HT-29 (cell line): ENCODE data around the gene TEX44. TPM values are rescaled to one million over a fixed set of nuclear protein-coding genes. Genes with fewer than 3 reads are reported as not detected.

Source experiments
- DNase-seq: peaks from one replicate; pipeline ENCODE4 v3.0.0-alpha.2; 2015; ENCODE audit warnings: low spot score
- total RNA-seq: library from RNA; depleted of rRNA; stranded (reverse); fragments of >200 nt; shearing (Covaris generic); gene quantifications from 2 replicates; pipeline ENCODE4 v1.2.3, GENCODE V29; 2014

Gene TEX44
- total RNA-seq, 1 experiment from 2014 or later, result not detected

DNA sequence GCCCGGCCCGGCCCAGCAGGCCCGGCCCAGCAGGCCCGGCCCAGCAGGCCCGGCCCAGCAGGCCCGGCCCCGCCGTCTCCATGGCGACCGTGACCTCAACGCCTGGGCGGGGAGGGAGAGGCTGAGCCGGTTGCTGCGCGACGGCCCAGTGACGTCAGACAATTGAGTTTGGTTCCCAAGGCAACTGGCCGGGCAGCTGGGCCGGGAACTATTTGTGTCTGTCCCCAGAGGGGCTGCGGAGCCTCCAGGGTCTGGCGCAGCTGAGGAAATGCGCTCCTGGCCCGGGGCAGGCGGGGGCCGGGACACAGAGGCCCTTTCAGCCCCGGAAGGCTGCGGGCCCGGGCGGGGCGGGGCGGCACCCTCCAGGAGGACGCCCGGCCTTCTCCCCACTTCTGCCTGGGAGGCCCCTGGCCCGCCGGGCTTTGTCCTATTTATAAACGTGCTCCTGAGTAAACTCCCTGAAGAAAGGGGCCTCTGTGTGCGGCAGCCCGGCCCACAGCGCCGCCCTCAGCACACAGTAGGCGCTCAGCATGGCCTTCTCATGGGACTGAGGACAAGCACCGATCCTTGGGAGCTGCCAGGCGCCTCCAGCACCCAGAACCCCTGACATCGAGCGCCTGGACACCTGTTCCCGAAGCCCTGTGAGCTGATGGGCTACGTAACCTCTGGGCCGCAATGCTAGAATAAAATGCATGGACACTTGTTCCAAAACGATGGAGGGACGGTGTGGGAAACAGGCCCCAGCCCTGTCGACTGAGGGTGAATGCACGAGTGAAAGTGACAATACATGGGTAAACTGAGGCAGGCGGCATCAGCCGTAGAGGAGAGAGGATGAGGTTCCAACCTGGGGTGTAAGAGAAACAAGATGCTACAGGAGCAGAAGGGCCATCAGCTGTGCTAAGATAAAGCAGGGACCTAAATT is 12.3 kb downstream of the TEX44 start:
- DNase-seq, result peak; percentile 98

DNA sequence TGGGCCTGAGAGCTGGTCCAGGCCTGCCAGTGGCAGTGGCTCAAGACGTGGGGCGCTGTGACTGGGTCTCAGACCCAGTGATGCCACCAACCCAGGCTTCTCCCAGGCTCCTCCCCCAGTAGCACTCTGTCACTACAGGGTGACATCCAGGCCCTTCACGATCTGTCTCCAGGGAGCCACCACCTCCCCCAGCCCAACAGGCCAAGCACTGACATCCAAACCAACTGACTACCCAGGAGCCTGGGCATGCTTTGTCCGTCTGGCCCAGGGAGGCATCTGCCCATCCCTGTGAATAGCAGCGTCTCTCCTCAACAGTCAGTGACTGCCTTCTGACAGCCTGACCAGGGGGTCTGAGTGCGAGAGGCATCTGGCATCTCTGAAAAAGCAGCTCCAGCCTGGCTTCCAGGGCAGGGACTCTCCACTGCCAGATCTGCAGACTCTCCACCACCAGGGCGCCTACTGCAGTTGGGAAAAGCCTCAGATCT is 13.0 kb downstream of the TEX44 start:
- DNase-seq, result peak; percentile 44

DNA sequence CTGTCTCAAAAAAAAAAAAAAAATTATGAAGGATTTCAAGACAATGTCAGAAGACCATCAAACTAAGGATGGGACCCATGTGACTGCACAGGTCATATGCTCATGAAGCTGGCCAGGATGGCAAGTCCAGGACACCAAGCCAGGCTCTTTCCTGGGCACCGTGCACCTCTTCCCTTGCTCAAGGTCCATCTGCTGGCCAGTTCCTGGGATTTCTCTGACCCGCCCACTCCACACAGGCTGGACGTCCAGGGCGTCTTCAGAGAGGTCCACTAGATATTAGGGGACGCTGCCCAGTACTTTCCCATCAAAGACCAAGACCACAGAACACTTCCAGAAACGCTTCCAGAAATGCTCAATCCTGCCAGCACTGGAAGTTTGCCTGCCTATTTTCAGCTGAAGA is 14.3 kb downstream of the TEX44 start:
- DNase-seq, result no peak

DNA sequence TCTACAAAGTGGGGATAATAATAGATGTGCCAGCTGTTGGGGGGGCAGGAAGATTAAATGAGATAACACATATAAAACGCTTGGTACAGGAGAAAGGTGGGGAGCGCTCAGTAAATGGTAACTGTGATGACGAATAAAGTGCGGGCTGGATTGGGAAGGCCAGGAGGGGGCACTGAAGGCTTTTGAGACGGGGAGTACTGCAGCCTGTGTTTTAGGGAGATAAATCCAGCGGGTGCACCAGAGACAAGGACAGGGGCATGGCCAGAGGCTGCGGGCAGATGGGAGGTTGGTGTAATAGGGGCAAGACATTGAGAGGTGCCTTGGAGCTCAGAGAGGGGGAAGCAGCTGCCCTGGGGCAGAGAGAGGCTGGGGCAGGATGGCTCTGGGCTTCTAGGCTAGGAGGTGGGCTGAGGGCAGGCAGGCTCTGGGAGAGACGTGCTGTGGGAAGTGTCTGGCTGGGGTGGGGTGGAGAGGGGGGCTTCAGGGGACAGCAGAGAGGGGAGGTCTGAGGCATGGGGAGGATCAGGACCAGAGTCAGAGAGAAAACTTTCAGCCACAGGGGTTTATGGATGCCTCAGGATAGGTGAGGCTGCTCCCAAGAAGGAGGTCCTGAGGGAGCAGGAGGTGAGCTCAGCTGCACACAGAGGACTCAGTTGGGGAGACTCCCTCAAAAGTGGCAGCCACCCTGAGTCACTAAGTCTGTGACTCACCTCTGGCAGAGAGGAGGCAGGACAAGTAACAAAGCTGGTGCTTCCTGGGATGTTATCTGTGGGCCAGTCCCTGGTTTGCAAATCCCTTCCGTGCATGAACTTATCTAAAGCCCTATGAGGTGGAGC is 18.8 kb downstream of the TEX44 start:
- DNase-seq, result peak; percentile 71

DNA sequence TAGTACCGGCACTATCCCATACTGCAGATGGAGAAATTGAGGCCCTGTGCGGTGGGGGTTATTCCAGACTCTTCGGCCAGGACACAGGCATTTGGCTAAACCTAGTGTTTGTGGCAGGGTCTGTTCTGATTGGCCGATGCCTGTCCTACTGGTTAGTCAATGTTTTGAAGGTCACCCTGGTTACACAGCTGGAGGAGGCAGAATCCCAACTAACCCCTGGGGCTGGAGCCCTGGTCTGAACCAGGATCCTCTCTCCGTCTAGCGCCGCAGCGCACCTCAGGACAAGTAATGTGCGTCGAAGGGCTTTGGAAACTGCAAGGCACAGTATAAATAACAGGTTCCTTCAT is 19.4 kb downstream of the TEX44 start:
- peak; percentile 77 for DNase-seq

DNA sequence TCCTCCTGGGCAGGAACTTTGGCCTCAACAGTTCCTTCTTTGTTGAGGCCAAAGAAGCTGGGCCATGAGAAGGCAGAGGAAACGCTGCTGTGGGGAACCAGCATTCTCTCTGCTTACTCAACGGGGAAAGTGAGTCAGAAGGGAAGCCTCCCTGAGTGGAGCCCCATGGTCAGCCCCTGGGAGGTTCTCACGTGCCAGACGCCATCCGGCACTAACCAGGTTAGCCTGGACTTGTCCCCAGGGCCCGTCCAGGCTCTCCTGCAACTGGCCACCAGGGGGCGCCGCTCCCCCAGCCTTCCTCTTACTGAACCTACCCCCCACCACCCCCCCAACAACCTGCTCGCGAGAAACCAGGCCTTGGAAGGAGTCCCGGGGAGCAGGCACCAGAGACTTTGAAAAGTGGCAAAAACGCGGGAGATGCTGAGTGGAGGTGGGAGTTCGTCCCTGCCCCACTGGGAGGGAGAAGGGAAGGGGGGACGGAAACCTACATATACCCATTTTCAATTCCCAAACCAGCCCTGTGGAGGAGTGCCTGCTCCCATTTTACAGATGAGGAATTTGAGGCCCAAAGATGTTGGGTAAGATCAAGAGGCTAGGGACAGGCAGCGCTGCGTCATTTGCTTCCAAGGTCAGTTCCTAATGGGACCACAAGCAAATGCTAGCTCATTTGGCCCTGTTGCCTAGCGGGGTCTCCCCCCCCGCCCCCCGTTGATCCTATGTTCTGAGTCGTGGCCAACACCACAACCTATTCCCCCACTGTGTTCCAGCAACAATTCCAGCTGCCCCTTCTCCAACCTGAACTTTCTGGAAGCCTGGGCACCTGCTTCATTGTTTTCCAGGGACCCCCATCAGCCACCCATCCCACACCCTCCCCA is 20.0 kb downstream of the TEX44 start:
- DNase-seq, result peak; percentile 94

DNA sequence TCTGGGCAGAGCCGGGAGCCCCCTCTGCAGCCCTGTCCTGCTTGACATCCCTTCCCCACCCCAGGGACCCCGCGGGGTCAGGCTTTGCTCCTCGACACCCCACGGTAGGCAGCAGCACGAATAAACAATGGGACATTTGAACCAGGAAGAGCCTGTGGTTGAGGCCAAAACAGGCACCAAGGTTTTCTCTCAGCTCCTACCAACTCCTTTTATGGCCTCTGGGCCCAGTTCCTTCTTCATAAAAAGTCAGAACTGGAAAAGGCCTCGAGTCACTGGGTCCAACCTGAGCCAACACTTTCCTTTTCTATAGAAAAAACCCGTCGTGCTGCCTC is 20.6 kb downstream of the TEX44 start:
- DNase-seq, result no peak

DNA sequence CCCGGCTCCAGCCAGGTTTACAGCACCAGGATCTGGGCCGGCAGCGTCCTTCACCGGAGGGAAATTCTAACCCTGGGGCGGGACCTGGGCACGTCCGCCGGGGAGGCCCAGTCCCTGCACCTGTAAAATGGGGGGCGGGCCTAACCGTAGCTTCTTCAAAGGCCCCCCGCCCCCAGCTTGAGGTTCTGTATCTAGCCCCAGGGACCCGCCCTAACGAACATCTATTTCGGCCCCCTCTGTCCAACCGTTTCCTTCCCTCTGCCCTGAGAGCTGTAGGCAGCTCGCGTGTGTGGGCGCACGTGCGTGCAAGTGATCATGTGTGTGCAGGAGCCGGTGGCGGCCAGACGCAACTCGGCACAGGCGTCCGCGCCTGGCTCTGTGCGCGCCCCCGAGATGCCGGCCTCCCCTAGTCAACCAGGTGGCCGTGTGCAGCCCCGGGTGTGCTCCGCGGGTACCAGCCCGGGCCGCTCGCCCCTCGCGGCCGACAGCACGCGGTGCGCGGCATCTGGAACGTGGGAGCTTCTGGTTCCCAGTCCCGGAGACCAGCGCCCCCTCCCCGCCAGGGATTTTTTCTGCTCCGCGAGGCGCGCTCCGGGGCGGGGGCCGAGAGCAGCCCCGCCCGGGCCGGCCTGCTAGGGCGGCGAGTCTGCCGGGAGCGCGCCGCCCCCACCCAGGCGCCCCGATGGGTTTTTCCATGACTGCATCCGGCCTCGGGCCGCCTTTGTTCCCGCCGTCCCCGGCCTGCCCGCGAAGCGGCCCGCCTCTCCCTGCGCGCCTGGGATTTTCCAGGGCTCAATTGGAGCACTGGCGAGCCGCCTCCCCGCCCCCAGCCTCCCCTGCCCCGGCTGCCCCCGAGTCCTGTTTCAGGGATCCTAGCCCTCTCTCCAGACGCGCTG is 21.2 kb downstream of the TEX44 start:
- DNase-seq, result peak; percentile 92

DNA sequence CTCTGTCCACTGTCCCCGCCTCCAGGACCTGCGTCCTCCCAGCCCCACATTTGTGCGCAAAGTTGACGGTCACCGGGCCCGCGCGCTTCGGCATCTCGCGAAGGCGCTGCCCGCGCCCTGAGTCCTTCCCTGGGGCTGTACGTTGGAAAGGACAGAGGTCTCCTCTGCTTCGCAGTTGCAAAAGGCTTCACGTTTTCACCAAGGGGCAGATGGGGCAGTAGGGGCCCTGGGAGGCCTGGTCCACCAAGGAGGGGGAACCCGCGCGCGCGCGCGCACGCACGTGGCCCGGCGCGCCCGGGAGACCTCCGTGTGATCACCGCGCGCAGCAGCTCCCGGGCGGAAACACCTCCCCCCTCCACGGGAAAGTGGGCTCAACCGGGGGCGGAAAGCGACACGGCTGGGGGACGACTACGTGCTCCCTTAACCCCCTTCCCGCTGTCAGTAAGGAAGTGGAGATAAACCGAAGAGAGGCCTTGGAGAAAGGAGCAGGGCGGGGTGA is 21.9 kb downstream of the TEX44 start:
- DNase-seq, result no peak

DNA sequence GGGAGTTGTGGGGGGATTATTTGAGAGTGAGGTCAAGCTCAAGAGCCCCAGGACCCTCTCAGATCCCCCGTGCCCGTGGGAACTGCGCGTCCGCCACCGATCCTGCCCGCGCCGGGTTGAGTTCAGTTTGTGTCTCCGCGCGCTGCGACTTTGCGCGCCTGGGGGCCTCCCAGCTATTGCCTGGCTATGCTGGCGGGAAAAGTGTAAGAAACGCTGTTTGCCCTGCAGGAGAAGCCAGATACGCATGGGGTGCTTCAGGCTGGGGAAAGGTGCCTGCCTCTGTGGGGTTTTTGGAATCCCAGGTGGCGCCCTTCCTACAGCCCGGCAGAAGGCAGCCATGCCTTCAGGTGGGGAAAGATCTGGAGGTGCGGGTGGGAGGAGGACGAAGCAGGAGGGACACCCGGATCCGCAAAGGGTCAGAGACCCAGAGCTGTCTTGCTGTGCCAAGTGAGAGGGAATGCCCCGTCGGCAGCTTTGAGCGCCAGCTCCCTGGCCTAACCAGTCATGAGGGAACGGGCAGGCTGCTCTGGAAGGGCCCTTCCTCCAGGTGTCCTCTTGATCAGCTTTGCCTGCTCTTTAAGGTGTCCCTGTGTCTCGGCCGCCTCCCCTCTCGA is 22.5 kb downstream of the TEX44 start:
- no peak for DNase-seq

DNA sequence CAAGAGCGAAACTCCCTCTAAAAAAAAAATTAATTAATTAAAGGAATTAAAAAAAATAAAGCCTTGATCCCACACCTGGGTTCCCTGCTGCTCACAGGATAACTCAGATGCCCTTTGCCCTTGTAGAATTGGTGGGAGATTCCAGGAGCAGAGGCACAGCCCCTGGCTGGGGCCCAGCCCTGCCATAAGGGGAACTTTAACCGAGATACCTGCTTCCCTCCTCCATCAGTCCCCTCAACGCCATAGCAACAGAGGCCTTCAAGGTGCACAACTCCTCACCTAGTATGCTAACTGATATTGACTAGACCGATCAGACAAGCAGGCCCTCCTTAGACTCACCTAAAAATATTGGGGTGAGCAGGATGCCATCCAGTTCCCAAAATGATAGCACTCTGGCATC is 23.6 kb downstream of the TEX44 start:
- no peak for DNase-seq

DNA sequence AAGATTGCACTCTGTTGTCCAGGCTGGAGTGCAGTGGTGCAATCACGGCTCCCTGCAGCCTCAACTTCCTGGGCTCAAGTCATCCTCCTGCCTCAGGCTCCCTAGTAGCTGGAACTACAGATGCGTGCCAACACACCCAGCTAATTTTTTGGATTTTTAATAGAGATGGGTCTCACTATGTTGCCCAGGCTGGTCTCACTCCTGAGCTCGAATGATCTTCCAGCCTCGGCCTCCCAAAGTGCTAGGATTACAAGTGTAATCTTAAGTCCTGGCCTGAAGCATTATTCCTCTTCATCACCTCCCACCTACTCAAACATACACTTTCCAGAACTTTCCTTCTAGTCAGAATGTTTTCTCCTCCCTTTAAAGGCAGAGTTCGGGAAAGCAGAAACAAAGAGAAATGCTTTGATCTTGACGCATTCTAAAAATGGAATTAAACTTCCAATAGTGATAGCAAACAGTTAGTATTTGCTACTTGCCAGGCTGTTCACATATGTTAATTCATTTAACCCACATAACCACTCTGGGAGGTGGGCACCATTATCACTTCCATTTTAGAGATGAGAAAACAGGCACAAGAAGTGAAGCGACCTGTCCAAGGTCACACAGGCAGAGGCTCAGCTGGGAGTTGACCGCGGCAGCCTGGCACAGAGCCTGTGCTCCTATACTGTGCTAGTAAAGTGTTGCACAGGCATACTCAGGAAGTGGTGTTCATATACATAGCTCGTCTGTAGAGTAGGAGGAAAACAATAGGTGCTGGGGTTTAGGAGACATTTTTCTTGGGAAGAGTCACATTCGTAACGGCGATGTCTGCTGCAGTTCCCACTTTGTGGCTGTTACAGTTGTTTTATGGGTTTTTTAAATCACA is 24.6 kb downstream of the TEX44 start:
- DNase-seq, result no peak

DNA sequence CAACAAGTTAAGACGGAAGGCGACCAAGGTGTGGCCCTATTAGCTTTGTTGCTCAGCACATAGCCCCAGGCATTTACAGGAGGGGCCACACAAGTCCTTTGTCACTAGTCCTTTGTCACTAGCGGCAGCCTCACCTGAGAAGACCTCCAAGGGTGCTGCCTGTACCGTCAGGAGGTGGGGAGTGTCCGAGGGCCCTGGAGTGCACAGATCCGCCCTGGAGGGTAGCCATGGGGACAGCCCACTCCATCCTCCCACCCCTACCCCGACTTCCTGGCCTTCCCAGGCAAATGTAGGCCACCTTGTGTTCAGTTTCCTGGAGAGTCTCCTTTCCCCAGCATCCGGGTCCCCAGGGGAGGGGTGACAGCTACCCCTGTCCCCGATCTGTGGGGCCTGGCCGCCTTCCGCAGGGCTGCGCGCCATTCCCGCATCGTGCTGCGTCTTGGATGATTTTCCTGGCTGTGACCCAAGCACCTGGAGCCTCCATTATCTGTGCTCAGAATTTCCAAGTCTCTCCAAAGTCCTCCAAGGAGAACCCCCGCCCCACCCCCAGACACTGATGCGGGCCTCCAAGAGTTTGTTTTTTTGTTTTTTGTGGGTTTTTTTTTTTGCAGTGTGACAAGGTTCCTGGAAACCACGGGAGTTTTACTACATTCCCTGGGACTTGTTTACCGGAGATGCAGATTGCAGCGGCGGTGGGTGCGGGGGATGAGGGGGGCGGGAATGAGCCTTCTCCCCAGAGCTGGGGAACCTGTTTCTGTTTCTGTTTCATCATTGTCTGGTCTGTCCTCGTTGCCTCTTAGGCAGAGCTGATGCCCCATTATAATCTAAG is 28.6 kb downstream of the TEX44 start:
- DNase-seq, result no peak

DNA sequence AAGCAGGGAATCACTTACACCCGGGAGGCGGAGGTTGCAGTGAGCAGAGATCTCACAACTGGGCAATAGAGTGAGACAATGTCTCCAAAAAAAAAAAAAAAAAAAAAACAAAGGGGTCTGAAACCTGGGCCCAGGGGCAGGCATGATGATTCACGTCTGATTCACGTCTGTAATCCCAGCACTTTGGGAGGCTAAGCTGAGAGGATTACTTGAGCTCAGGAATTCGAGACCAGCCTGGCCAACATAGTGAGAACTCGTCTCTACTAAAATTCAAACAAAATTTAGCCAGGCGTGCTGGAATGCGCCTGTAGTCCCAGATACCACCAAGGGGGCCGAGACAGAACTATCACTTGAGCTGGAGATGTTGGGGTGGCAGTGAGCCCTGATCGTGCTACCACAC is 30.3 kb downstream of the TEX44 start:
- no peak for DNase-seq

DNA sequence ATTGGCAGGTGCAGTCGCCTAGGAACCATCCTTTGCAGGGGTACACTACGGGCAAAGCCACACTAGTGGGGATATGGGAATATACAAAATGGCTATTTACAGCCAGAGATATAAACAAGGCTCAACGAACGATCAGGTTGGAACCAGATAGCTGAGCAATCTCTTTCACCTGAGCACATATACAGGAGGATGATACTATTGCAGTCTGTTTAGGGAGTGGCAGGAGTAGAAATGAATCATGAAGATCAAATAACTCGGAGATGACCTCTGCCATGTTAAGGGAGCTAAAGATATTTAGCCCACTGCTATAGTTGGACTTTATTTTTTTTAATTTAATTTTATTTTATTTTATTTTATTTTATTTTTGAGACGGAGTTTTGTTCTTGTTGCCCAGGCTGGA is 33.8 kb downstream of the TEX44 start:
- no peak for DNase-seq

DNA sequence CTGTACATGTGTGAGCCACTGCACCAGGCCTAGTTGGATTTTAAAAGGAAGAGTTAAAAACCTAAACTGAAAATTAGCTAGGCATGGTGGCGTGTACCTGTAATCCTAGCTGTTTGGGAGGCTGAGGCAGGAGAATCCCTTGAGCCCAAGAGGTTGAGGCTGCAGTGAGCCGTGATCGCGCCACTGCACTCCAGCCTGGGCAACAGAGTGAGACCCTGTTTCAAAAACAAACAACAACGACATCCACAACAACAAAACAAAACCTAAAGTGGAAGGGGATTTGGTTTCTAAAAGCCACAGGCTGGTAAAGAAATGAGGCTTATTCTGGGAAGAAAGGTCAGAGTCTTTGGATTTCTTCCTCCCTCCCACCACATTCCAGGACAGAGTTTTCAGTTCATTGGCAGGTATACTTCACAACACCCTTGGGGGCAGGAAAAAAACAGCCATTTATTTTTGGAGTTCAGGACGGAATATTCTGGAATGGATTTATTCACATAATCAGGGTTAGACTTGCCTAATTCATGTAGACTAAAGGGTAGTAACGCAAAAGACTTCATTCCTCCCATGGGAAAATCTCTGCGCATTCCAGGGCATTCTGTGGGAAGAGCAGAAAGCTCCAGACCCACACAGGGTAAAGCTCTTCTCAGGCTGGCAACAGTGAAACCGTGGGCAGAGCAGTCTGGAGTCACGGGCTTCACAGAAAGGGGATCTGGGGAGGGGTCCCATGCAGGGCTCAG is 34.9 kb downstream of the TEX44 start:
- no peak for DNase-seq

DNA sequence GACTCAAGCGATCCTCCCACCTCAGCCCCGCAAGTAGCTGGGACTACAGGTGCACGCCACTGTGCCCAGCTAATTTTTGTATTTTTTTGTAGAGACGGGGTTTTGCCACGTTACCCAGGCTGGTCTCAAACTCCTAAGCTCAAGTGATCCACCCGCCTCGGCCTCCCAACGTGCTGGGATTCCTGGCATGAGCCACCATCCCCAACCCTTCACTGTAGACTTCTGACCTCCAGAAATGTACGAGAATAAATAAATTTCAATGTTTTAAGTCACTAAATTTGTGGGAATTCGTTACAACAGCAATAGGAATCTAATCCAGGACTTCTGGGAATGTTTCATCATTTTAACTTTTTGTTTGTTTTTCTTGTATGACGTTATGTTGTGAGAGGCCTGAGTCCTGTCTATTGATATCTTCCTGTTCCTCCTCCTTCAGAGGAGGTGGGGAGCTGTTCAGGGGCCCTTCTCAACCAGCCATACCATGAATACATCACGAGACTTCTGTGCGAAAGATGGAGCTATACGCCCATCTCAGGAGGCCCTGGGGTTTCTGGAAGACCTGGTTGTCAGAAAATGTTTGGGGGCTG is 40.0 kb downstream of the TEX44 start:
- DNase-seq, result no peak
